NCI-H82 treated with DMSO at 0.1 percent for 48 hours (cell line): ENCODE data around the gene OR2B2.
A peak's percentile ranks its signal among the peaks of the same experiment; 100 is the strongest.

Source experiments
- DNase-seq: peaks from one replicate; lab custom pipeline; 2025; ENCODE audit not compliant: unreplicated experiment; lab: John Stamatoyannopoulos, UW

The OR2B2 gene

DNA sequence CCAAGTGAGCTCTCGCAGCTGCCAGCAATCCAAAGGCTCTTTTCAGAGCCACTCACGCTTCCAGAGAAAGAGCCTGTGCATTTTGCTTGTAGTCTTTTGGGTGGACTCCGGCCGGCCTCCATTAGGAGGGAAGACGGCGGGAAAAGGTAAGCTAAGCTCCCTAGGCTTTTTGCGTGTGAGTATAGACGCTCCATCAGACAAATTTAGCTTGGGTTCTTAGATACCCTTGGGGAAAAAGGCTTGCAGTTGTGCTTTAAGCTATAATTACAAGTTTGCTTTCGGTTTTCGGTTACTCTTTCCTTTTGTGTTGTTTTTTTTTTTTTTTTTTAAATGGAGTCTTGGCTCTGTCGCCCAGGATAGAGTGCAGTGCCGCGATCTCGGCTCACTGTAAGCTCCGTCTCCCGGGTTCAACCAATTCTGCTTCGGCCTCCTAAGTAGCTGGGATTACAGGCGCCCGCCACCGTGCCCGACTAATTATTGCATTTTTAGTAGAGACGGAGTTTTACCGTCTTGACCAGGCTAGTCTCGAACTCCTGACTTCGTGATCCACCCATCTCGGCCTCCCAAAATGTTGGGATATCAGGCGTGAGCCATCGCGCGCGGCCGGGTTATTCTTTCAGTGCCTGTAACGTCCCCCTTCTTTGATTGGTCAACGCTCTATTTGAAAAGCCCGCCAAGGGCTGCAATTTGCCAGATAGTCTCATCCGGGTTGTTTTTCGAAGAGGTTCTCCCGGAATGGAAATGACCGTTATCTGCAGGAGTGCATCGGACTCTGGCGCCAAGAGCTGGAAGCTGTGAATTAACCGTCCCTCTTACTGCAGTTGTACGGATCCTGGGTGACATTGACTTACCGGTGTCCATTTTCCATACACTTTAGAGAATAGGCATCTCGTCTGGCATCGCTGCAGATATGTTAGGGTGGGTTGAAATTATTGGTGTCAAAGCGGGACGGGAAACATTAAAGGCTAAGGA lies 18.1 kb downstream of the OR2B2 start:
- peak; percentile 87 for DNase-seq

DNA sequence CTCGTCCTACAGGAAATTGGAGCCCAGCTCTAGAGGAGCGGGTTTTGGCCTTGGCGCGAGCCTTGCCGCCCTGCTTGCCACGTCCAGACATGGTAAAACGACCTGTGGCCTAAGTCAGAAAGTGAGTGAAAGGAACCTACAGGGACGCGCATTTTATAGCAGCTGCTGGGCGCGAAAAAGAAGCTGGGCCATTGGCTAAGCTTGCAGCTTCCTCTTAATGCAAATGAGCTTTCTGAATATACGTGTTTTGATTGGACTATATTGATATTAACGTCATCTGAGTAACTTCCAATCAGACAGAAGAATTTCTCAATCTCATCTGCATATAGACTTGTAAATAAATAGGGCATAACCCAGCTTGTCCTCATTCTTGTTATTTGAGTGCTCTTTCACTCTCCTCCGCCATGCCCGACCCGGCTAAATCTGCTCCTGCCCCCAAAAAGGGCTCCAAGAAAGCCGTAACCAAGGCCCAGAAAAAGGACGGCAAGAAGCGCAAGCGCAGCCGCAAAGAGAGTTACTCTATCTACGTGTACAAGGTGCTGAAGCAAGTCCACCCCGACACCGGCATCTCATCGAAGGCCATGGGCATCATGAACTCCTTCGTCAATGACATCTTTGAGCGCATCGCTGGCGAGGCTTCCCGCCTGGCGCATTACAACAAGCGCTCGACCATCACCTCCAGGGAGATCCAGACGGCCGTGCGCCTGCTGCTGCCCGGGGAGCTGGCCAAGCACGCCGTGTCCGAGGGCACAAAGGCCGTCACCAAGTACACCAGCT lies 18.9 kb downstream of the OR2B2 start:
- DNase-seq: peak; percentile 98

DNA sequence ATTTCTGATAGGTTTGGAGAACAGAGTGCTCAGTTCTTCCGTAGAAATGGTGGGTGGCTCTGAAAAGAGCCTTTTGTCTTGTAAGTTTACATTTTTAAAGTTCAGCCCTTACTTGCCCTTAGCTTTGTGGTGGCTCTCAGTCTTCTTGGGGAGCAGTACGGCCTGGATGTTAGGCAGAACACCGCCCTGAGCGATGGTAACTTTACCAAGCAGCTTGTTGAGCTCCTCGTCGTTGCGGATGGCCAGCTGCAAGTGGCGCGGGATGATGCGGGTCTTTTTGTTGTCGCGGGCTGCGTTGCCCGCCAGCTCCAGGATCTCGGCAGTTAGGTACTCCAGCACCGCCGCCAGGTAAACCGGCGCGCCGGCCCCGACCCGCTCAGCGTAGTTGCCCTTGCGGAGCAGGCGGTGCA lies 19.5 kb downstream of the OR2B2 start:
- no peak for DNase-seq

DNA sequence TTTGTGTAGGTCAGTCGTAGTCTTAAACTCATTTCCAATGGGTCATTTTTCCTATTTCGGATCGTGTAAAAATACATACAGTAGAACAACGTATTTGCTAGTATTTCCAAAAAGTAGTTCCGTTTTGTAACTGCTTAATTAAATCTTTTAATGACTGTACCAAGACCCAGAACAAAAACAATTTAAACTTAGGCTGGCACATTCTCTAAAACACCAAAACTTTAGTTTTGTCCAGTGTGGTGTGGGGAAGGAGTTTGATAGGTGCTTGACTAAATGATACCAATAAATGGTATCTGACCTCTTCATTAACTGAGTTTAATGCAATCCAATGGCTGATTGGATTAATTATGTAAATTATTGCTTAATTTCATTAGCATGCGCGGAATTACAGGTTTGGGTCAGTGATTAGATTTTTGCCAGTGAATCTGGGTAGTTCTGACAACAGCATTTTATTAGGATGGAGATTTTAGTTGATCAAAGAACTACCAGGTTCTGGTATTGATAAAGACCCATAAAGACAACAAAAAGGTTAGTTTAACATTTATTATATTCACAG lies 20.8 kb downstream of the OR2B2 start:
- no peak for DNase-seq

DNA sequence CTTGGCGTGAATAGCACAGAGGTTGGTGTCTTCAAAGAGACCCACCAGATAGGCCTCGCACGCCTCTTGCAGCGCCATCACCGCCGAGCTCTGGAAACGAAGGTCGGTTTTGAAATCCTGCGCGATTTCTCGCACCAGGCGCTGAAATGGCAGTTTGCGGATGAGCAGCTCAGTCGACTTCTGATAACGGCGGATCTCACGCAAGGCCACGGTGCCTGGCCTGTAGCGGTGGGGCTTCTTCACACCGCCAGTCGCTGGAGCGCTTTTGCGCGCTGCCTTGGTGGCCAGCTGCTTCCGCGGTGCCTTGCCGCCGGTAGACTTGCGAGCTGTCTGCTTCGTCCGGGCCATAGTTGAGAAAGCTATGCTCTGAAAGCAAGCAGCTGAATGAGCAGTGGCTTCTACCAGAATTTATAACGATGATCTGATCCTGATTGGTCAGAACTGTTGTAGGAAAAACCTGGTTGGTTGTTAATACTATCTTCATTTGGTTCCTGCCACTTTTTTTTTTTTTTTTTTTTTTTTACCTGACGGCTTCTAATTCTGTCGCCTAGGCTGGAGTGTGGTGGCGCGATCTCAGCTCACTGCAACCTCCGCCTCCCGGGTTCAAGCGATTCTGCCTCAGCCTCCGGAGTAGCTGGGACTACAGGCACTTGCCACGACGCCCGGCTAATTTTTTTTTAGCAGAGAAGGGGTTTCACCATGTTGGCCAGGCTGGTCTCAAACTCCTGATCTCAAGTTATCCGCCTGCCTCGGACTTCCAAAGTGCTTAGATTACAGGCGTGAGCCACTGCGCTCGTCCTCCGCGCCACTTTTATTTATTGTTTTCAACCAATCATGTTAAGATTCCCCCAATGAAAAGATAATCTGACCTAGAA lies 21.5 kb downstream of the OR2B2 start:
- no peak for DNase-seq

DNA sequence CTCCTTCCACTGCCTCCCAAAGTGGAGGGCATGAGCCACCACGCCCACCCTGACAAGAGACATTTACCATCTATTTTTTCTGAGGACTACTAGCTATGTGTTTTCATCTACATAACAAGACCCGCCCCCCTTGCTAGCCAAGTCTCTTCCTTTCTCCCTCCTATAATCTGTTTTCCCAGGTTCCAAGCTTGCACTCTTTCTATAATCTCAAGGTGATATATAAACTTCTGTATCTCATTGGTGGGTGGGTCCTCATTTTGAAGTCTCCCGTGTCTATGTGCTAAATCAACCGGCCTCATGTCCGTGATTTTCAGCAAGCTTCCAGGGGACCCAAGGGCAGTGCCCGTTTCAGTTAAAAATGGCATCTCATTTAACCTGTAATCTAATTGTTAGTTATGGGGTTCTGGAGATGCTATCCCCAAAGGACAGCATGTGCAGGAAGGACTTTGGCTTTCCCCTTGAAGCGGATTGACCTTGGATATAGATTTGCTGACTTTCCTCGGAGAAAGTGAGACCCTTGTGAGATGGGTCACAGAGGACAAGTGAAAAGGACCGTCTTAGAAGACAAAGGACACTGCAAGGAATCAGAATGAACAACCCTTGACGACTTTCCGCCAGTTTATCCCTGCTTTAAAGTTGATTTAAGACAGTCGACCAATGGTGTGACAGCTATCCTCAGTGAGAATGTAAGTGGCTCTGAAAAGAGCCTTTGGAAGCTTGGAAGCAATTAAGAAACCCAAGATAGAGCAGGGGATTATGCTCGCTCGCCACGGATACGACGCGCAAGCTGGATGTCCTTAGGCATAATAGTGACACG lies 22.4 kb downstream of the OR2B2 start:
- no peak for DNase-seq

DNA sequence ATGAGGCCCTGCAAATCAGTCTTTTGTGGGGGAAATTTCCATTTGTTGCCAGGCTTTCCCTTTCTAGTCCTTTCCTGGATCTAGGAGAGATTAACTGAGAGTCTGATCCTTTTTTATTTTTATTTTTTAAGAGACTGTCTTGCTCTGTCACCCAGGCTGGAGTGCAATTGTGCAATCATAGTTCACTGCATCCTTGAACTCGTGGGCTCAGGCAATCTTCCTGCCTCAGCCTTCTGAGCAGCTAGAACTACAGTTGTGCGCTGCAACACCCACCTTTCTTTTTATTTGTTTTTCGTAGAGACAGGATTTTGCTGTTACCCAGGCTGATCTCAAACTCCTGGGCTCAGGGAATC lies 22.9 kb downstream of the OR2B2 start:
- DNase-seq: no peak

DNA sequence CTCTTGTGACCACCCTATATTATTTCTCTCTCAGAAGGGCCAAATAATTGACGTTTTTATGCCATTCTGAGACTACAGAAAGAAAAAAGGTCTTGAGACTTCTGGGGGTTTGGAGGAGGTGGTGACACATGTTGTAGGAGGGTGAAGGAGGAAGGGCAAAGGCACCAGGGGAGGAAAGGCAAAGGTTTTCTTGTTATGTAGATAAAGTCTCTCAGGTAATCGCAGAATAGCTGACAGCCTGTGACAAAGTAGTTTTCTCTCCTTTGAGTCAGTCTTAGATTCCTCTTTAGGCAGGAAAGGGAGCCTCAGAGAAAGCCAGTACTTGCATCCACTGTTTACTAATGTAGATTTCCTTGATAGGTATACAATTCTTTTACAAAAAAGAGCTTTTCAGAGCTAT lies 23.6 kb downstream of the OR2B2 start:
- no peak for DNase-seq

DNA sequence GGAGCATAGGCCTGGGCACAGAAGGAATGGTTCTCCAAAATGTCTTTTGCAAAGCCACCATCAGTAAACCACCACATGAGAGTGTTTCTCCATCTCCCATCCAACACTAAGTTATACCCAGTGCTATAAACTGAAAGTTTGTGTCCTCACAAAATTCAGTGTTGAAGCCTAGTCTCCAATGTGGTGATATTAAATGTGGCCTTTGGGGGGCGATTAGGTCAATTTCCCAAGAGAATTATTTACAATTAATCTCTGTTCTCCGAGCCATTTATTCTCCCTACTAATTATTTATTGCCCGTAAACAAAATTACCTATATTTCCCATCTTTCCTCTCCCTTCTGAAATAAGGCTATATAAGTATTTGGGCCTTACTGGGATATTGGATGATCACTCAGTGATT lies 26.1 kb downstream of the OR2B2 start:
- no peak for DNase-seq

DNA sequence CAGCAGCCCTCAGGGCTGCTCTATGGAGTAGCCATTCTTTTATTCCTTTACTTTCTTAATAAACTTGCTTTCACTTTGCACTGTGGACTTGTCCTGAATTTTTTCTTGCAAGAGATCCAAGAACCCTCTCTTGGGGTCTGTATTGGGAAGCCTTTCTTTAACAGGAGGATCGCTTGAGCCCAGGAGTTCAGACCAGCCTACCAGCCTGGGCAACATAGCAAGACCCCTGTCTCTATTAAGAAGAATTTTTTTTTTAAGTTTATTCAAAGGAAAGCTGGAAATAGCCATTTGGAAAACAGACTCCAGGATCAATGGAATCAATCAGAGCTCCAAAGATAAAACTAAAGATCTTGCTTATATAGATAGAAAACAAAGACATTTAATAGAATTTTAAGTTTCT lies 29.1 kb downstream of the OR2B2 start:
- no peak for DNase-seq

DNA sequence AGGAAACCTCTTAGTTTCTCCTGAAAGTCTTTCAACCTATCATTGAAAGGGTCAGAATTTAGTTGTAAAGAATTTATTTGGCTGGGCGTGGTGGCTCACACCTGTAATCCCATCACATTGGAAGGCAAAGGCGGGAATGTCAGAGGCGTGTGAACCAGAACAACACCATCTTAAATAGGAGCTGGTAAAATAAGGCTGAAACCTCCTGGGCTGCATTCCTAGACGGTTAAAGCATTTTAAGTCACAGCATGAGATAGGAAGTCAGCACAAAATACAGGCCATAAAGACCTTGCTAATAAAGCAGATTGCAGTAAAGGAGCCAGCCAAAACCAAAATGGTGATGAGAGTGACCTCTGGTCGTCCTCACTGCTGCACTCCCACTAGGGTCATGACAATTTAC lies 29.6 kb downstream of the OR2B2 start:
- DNase-seq: no peak

DNA sequence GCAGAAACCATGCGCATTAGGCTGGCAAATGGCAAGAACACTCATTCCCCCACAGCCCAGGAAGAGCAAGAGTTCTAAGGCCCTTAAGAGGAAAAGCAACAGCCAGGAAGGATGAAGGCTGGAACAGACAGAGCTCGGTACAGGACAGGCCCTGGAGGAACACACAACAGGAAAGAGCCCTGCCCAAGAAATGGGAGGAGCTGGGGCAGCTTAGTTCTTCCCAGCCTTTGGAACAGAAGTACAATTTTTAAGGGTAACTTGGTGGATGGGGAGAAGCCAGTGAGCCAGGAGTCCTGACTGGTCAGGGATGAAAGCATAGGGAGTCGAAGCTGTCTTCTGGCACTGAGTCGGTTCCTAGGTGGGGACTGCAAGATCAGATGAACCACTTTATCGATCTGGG lies 32.4 kb downstream of the OR2B2 start:
- DNase-seq: no peak

DNA sequence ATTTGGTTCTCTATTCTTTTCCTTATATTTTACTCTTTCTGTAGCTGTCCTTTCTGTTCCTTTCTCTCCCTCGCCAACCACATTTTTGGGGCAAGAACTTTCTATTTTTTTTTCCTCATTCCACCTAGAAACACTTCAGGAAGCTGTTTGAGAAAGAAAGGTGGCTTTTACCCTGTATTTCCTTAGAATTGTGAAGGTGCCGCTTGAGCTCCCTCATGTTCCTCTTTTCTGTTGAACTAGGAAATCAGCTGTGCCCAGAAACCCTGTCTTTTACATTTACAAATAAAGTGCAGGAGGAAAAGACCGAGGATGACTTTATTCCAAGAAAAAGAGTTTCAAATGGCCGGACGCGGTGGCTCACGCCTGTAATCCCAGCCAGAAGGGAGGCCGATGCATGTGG lies 38.2 kb downstream of the OR2B2 start:
- no peak for DNase-seq

DNA sequence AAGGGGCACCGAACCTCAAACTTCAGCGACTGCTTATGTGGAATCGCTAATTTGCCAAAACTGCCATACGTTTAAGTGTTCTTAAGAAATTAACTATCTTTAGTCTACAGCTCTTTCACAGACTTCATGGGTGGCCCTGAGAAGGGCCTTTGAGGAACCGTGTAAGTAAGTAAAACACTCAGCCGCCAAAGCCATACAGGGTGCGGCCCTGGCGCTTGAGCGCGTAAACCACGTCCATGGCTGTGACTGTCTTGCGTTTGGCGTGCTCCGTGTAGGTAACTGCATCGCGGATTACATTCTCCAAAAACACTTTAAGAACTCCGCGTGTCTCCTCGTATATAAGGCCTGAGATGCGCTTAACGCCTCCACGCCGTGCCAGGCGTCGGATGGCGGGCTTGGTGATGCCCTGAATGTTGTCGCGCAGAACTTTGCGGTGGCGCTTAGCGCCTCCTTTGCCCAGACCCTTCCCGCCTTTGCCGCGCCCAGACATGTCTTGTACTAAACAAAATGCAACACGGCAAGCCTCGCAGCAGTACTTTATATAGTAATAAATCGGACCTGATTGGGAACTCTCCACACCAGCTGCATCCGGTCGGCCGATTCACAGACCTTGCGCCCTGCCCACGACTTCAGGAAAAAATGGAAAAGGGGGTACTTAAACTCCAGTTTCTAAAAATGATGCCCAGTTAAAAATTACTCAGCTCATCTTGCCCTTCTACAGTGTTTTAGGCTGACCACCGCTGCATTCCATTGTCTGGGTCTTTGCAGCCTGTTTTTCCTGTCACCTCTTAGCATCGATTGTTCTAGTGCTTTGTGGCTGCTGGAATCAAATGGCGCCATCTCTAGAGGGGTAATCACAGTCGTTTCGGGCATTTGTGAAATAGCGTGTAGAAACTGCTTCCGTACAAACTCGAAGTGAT lies 38.9 kb downstream of the OR2B2 start:
- DNase-seq: no peak

DNA sequence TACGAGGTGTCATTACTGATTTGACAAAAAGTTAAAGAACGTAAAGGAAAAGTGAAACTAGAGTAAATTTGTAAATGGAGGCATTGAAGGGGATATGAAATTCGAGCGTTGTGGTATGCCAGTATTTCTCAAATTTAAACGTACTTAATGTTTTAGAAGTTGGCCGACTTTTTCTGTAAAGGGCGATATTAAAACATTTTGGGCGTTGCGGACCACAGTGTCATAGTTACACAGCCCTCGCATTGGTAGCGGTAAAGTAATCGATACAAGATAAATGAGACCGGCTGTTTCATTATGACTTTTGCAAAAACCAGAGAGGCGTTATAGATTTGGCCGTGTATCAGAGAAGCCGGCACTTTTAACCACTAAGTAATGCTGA lies 39.6 kb downstream of the OR2B2 start:
- no peak for DNase-seq

DNA sequence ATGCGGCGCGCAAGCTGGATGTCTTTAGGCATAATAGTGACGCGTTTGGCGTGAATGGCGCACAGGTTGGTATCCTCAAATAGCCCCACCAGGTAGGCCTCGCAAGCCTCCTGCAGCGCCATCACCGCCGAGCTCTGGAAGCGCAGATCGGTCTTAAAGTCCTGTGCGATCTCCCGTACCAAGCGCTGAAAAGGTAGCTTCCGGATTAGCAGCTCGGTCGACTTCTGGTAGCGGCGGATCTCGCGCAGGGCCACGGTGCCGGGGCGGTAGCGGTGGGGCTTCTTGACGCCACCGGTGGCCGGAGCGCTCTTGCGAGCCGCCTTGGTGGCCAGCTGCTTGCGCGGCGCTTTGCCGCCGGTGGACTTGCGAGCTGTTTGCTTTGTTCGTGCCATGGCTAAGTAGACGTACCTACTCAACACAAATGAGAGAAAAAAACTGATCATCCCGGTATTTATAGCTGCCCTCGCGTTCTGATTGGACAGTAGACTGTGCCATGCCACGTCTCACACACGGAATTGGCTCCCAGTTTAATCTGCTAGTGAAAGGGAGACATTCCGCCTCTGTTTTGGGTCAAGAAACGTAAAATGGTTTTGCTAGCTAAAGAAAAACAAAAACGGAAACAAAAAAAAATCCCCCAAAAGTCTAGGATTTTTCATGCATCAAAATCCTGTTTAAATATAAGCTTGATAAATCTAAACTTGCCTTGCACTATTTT lies 40.1 kb downstream of the OR2B2 start:
- DNase-seq: peak; percentile 62

DNA sequence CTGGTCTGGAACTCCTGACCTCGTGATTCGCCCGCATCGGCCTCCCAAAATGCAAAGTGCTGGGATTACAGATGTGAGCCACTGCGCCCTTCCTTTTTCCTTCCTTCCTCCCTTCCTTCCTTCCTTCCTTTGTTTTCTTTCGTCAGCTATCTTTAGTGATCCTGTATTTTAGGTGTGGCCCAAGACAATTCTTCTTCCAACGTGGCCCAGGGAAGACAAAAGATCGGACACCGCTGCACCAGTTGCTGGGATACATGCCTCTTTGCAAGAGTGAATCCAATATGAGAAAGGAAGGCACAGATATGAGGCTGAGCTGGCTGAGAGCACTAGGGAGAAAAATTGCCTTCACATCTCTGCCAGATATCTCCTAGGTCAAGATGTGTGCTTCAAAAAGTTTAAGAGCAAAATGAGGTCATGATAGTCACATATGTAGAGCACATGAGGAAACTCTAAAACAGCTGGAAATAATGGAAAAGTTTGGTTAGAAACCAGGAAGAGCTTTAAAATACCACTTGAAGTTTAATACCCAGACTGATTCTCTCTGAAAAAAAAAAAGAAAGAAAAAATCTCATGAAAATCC lies 41.8 kb downstream of the OR2B2 start:
- no peak for DNase-seq

DNA sequence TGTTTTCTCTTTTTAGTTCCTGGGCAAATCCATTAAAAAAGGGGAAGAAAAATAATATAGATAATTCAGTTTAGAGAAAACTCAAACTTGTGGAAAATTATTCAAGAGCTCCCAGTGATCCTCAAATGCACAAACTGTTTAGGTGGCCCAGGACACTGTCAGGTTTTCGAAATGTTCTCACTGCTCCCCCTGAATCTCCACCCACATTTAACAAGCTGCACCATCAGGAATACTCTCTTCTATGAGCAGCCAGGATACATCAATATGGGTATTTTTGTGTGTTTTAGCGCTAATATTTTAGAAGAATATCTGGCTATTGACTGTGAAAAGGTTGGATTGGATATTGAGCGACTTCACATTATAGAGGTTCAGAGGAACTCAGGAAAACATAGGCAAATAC lies 43.9 kb downstream of the OR2B2 start:
- DNase-seq: no peak
